HG03159 (cell line): ENCODE measurements around the gene CLMN.
A peak's percentile ranks its signal among the peaks of the same experiment; 100 is the strongest.
"Not testable (repeated sequence)": the region's sequence is repeated elsewhere in the genome, so short reads cannot be mapped to it uniquely, and the experiment has no call there.

Experiments used
- ATAC-seq: cut with Tn5 transposase; IDR thresholded peaks from one replicate; pipeline ENCODE4 v1.9.1; 2021; ENCODE audit warnings: mild to moderate bottlenecking, moderate library complexity; ENCODE audit not compliant: unreplicated experiment

Gene CLMN

DNA sequence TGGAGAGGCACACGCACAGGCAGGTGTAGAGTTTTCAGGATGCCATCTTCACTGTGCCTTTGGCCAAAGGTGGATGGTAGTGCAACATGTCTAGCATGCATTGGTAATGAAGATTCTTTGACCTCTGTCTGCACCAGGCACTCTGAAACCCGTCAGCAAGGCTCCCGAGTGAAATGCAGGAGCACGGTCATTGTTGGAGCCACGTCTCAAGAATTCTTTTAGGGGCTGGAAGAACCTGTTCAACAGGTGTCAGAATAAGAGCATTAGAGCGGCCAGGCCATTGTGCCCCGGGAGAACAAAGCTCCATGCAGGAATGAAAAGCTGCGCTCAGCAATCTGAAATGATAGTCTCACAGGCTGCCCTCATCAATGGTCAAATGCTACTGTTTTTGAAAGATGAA, 122.2 kb downstream of the CLMN start:
- ATAC-seq, result no peak

DNA sequence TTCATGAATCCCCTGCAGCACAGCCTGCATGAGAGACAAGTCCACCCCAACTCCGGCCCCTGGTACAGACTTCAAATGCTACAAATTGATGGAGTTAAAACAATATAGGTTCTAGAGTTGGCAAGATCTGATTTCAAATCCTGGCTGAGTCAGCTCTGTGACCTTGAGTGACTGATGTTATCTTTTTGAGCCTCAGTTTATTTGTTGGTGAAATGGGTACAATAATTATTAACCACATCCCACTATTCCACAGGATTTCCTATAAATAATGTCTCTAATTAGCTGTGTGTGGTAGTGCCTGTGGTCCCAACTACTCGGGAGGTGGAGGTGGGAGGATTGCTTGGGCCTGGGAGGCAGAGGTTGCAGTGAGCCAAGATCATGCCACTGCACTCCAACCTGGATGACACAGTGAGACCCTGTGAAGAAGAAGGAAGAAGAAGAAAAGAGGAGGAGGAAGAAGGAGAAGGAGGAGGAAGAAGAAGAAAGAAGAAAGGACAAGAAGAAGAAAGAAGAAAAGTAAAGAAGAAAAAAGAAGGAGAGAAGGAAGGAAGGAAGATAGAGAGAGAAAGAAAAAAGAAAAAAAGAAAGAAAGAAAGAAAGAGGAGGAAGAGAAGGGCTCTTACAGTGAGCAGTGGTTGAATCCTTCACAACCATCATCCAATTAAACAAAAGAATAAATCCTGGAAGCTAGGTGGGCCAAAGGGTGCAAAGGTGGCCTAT, 122.7 kb downstream of the CLMN start:
- no peak for ATAC-seq

DNA sequence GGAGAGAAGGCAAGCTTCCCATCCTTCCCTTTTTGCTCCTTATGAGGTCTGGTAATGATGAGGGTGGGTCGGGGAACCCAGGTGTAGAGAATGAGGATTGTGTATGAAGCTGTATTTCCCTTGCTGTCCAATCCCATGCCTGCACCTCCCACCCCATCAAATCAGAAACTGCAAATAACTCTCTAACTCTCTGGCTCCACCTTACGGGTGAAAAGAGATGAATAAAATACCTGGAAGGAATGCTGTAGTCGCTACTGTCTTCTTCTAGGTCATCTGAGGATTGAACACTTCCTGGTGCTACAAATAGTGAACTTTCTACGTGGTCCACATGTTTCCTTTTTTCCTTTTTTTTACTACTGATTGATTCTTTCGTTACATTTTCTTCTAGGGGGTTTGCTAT, 123.4 kb downstream of the CLMN start:
- ATAC-seq, result peak; percentile 53

DNA sequence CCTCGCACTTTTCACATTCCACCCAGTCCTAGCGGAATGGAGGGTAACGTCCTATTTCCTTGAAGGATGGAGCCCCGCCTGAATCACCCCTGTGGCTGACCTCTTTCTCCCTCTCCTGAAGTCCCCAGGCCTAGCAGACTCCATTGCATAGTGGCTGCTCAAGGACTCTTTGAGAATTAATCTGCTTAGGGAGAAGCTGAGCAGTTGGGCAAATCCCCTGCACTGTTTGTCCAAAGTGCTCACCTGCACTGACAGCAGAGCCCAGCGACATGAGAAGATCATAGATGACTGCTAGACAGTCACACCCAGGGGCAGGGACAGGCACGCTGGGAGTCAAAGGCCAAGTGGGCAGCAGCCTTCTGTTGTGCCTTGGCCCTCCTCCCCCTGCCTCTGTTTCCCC, 124.7 kb downstream of the CLMN start:
- ATAC-seq, result no peak

DNA sequence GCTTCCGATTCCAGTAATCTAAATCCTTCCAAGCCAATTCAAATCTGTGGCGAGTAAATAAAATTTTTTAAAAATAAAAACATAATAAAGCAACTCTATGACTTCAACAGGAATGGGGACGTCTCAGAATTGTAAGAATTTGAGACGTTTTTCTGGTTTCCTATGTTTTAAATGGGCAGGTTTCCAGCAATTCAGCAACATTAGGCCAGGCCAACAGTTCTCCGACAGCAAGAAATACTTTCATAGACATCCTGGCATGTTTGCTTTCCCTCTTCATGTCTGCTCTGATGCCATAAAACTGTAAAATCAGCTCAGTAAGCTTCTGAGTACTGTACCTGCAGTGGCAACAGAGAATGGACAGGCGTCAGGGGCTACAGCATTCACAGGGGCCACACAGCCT, 126.6 kb downstream of the CLMN start:
- ATAC-seq, result no peak

DNA sequence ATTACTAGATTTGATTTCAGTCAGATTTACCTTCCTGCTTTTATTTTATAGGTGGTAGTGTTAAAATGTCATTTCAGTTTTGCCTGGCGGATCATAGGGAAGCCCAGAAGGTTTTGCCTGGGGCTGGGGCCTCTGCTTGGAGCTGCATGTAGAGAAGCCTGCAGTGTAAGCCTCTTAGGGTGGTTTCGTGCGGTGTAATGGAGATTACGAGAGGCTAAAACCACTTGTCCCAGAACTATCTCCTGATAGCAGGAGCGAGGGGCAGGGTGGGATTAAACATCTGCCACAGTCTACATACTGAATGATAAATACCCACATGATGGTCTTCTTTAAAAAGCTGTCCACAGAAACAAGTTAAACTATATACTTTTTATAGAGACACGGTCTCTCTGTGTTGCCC, 127.4 kb downstream of the CLMN start:
- ATAC-seq, result no peak

DNA sequence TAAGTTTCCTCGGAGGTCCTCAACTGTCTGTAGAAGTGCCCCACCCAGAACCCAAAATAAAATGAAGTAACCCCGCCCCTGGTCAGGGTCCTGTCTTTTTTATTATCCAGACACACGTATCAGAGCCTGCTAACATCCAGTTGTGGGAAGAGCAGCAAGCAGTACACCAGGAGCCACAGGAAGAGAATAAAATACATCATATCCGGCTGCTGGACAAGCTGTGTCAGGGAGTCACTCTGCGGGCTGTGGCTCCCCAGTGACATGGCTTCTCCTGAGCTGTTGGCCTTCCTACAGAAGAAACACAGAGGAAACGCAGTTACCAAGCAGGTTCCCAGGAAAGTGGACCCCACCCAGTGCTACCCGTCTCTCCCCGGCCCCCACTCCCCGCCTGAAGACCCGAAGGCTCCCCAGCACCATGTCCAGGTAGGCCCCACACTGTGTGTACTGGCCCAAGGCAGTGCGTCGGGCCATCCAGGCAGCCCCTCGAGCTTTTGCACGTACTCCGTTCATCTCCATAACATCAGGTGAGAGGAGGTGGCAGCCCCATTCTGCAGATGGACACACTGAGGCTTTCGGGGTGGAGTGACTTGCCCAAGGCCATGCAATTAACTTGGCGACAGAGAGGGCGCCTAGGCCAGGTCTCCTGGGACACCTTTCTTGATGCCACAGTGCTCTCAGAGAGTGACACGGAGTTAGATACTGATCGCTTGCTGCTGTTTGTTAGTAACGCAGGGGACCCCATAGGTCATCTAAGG, 128.1 kb downstream of the CLMN start:
- ATAC-seq, result no peak

DNA sequence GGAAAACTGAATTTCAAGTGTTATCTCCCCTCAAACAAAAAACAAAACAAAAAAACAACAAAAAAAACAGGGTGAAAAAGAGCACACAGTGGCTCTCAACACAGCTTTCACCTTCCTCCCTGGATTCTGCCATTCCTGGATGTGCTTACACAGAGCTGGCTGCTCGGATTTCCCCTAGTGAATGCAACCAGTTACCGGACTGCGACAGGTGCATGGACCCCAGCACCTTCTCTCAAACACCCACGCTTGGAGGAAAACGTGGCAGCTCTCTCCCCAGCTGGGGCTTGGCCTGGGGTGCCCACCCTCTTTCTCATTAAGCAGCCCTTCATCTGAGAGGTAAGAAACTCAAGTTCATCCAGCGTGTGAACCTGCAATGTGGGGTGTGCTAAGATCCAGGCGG, 128.9 kb downstream of the CLMN start:
- ATAC-seq, result no peak

DNA sequence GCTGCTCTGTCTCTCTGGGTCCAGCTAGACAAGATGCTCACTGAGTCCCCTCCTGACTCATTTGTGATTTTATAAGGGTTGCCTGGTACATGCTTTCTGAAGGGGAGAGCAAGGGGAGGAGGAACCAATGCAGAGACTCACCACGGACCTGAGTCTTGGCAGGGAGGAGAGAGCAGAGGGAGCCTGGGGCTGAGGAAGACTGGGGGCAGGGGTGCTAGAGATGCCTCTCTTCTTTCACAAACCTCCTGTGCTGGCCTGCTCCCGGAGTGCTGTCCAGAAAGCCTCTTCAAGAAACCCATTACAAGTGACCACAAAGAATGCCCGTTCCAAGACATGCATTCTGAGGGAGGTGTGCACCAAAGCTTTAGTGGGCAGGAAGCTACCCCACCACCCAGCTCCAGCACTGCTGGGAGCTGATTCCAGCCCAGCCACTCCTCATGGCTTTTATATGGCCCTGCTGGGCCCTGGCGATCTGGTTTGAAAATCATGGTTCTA, 129.3 kb downstream of the CLMN start:
- ATAC-seq, result no peak

DNA sequence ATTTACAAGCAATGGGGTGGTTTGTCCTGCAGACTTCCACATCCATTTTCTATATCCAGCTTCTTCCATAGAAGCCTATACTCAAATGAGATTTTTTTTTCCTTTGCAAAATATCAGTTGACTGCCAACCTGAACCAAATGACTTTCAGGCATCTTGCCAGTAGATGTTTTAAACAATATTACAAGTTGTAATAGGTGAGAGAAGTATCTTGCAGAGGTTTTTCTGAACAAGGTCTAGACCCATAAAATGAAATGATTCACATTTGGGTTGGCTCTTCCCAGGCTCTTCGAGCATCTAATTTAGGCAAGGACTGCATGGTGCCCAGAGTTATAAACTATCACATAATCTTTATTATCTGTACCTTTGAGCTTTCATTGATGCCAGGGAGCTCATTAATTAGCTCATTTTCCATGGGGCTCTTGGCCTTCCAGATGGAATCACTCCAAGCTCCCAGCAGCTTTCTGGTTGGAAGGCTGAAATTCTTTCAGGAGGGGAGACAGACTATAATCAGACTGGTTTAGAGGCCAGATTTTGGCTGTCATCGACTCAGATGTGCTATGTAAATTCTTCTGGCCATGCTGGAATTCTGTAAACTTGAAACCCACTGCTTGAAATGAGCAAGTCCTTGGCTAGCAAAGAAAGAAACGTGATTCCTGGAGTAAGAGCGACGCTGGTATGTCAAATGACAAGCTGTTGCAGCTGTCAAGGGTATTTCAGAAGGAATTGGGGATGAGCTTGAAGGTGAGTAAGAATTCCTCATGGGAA, 130.2 kb downstream of the CLMN start:
- no peak for ATAC-seq

DNA sequence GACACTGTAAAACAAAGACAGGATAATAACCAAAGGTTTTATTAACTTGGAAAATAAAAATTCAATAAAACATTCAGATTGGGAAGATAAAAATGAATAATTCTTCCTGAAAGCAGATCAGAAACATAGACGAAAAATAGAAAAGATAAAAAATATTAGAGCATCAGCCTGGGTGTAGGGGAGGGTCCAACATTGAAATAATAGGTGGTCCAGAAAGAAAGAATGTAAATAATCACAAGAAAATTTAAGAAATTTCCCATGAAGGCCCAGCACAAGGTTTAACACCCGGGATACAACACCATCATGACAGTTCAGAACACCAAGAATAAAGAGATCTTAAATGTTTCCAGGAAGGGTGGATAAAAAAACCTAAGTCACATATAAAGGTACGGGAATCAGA, 131.3 kb downstream of the CLMN start:
- ATAC-seq, result no peak

DNA sequence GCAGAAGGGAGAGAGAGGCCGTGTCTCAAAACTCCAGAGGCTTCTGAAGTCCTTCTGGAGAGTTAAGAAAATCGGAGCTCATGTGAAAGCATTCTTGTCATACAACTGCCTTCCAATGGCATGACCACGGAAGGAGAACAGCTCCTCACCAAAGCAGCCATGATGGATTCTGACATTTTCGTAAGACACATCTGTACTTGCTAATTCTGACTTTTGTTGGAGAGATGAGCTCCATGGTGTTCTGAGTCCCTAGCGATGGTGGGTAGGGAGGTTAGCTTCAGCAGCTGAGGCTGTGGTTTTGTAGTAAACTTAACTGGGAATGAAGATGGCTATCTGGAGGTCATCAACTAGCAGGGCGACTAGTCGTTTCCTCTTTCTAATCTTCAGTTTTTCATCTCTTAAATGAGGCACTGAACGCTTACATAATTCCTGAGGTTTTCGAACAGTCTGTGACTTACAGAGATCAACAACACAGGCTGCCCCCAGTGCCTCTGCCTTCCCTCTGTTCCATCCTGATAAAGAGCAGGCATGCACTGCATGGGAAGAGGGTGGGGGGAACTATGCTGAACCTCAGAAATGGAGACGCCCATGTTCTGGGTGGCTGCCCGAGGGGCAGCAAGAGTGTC, 133.8 kb downstream of the CLMN start:
- no peak for ATAC-seq

DNA sequence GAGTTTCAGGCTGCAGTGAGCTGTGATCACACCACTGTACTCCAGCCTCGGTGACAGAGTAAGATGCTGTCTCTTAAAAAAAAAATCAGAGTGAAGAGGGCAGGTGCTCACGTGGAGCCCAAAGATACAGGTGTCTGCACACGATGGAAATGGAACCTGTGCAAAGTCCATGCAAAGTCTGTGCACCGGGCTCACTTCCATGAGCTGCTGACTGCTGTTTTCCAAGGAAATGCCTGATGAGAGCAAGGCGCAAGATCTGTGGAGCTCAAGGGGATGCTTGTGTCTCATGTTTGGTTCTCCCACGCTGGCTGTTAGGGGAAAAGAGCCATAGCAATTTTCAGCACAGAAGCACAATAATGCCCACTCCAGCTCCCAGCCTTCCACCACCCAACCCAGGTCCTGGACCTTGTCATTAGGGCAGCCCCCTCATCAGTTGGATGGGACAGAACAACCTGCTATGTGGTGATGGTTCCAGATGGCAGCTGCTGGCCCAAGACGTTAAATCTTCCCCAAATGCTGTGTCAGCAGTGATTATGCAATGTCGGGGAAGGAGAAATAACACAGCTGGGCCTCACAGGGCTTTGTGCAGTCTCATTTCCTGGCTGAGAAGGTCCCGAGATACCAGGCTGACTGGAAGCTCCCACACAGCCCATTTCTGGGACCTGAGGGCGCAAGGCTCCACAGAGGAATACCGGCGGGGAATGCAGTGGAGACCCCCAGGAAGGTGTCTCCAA, 134.5 kb downstream of the CLMN start:
- ATAC-seq, result no peak

DNA sequence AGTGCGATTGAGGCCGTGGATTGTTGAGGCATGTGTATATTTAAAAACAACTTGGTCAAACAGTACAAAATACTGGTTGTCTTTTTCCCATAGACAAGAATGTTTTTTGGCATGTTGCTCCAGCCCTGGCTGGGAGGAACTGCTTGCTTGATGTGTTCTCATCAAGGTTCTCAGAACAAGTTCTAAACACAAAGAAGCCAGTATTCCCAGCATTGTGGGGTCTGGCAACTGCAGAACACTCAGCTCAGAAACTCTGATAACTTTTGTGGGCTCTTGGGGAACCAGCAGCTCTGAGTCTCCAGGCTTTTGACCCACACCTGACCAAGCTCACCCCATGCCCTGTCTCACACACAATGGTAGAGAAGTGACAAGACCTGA, 135.3 kb downstream of the CLMN start:
- no peak for ATAC-seq

DNA sequence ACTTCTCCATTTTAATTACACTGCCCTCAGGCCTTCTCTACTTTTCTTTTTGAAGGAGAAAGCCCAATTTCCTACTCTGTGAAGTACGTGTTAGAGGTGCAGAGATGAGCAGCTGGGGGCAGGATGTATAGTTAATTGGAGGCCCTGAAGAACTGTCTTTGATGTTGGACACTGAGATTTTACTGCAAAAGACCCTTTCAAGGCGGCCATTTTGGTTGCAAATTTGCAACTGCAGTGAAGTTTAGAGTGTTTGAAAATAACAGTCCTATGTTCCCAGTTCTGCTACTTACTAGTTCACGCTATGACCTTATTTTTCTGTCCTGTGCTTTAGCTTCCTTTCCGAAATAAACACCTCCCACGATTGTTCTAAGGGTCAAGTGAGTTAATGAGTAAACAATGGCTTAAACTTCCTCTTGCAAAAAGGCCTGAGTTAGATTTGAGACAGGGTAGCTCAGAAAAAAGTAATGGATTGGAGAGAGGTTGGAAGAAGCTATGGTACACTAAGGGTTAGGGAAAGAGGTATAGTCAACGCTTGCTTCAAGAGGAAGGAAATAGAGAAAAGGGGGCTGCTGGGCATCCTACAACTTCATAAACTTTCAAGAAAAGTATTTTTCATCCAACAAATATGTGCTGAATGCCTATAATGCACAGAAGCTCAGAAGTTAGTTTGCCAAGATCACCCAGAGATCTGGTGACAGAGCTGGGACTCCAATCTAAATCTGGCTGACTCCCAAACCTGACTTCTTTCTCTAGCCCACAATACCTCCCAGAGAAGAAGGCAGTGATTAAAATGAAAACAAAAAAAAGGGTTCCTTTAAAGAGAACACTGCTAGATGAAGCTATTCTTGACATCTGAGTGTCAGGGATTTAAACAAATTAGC, 135.9 kb downstream of the CLMN start:
- no peak for ATAC-seq

DNA sequence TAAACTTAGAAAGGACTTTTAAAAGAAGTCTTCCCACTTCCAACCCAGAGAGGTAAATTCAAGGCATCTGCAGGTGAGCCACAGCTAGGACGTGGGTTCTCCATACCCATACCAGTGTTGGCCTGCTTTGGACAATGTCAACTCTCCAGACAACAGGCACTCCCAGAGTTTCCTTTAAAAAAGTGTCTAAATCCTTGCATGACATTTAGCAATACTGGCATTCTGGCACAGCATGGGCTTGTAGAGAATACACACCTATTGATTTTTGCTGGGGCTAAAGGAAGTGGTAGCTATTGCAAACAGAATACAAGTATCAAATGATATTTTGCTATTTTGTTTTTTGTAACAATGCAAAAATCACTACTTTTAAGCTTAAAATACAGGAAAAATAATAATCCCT, 136.6 kb downstream of the CLMN start:
- ATAC-seq, result no peak

DNA sequence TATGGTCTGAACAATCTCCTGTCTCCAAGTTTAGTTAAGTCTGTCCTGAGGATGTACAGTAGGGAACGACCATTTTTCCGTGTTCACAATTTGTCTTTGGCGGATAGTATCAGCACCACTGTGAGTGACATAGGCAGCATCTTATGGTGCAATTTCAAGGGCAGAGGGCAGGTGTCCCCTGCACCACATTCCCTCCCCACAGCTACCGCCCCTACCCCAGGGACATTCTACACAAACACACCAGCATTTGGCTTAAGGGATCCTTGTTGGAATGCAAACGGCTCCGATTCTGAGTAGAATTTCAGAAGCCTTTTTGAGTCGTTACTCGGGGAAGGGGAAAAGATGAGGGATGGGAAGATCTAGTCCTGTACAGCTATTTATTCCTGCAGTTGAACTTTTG, 137.3 kb downstream of the CLMN start:
- ATAC-seq, result no peak

DNA sequence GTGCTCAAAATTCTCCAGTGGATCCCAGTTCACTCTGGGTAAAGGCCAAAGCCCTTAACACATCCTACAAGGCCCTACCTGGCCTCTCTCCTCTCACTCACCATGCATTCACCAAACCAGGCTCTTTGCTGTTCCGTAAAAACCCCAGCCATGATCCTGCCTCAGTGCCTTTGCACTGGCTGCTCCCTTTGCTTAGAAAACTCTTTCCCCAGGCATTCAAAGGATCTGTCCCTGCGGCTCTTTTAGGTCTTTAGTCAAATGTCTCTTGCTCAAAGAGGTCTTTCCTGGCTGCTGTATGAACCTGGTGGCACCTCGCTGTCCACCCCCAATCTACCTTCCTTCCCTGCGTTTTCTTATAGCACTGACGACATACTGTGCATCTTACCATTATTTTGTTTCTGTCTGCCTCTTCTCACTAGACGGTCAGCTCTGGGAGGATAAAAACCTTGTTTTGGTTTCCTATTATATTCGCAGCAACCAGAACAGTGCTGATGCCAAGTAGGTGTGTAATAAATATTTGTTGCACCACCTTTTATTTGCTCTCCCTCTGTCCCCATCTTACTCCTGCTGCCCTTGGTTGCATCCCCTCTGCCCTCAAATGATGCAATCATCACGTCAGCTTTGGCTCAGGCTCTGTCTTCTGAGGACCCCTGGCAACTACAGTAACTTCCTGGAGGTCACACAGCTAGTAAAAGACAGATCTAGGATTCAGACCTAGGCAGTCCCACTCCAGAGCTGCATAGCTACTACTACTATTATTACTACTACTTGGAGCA, 138.6 kb downstream of the CLMN start:
- ATAC-seq, result no peak

DNA sequence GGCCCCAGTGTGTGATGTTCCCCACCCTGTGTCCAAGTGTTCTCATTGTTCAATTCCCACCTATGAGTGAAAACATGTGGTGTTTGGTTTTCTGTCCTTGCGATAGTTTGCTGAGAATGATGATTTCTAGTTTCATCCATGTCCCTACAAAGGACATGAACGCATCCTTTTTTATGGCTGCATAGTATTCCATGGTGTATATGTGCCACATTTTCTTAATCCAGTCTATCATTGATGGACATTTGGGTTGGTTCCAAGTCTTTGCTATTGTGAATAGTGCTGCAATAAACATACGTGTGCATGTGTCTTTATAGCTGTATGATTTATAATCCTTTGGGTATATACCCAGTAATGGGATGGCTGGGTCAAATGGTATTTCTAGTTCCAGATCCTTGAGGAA, 144.0 kb downstream of the CLMN start:
- ATAC-seq, result not testable (repeated sequence)
